ENCODE measurements around the gene CEMIP2. TPM values are rescaled to one million over a fixed set of nuclear protein-coding genes. Genes with fewer than 3 reads are reported as not detected.
A peak's percentile ranks its signal among the peaks of the same experiment; 100 is the strongest.

The CEMIP2 gene
- total RNA-seq, 2 experiments from 2014 or later, result 46.5 TPM

DNA sequence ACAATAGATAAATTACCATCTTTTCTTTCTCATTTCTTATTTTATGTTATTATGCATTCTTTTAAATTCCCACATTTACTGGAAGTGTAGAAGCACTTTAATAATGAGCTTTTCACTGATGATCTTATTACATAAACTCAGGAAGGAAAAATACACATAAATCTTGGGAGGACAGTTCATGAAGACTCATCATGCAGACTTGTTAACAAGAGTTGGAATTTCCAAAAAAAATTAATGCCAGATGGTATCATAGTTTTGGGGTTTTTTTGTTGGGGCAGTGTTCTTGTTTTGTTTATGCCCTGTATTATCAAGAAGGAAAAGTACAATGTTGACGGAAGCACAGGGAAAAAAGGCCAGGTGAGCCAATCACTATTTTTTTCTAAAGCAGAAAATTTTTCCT, 35.1 kb downstream of the CEMIP2 start:
- H3K36me3 Mint-ChIP-seq (ENCODE audit: low read depth), result peaks cover 63% of the 10 kb centered on the region
- H3K4me3 Mint-ChIP-seq, result no peak overlapping the region
- ATAC-seq, result no peak
- ChIA-PET CTCF (no interaction called here), POLR2A (no interaction called here)
- no peaks in the 10 kb centered on the region for H3K4me1 Mint-ChIP-seq (ENCODE audit: low read depth)
- no peak for DNase-seq
- no peak overlapping the region for H3K27ac Mint-ChIP-seq
- H3K27me3 Mint-ChIP-seq (ENCODE audit: low read depth), result no peaks in the 10 kb centered on the region
- no peaks in the 10 kb centered on the region for H3K9me3 Mint-ChIP-seq (ENCODE audit: insufficient read depth)

- ChIA-PET CTCF (no interaction called here), POLR2A (no interaction called here)
- Mint-ChIP-seq H3K4me1 (ENCODE audit: low read depth) (no peaks in the 10 kb centered on the region), H3K36me3 (ENCODE audit: low read depth) (peaks cover 62% of the 10 kb centered on the region), H3K27me3 (ENCODE audit: low read depth) (no peaks in the 10 kb centered on the region), H3K4me3 (no peak overlapping the region), H3K27ac (no peak overlapping the region), H3K9me3 (ENCODE audit: insufficient read depth) (no peaks in the 10 kb centered on the region)
- DNase-seq, result no peak
- ATAC-seq, result no peak
Observed at GRCh38 chr9:71729816-71730526, 38.3 kb downstream of the CEMIP2 start.

- Mint-ChIP-seq H3K36me3 (ENCODE audit: low read depth) (peaks cover 64% of the 10 kb centered on the region), H3K27ac (no peak overlapping the region), H3K9me3 (ENCODE audit: insufficient read depth) (no peaks in the 10 kb centered on the region), H3K4me1 (ENCODE audit: low read depth) (no peaks in the 10 kb centered on the region), H3K27me3 (ENCODE audit: low read depth) (no peaks in the 10 kb centered on the region), H3K4me3 (no peak overlapping the region)
- DNase-seq (no peak), ATAC-seq (no peak)
- ChIA-PET CTCF (interaction anchor here (1.4 to 1.6 kb wide), 2 partner anchors 9 to 11 kb away, joined by 5 to 7 read pairs; no protein-coding TSS in a partner anchor), POLR2A (no interaction called here)
Observed at GRCh38 chr9:71726723-71727122, 41.6 kb downstream of the CEMIP2 start.

DNA sequence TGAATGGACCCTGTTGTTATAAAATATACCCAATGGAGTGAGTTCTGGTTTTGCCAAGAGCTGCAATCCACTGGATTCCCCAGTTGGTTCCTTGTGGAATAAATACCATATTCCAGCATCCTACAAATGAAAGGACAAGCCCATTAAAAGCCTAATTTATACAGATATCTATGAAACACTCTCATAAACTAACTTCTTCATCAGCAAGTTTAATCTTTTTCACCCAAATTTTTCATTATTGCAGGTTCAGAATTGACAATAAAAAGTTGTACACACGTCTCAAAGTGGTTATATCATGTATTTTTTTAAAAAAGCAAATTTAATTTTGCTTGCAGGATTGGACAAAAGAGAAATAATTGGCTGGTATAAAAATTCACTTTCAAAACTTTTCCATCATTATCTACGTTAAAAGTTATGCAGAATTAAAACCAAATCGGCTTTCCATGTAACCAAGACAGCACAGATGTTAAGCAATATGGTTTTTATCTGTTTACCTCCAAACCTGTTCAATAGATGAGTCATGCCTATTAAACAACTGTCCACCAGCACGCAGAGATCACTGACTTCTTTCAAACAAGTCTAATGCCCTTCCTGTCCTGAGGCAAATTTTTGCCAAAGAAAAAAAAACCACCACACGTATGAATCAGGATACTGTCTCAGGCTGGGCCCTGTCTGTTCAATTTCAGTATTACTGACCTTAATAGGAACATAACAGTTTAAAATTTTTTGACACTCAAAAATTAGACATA, 42.5 kb downstream of the CEMIP2 start:
- DNase-seq (no peak), ATAC-seq (no peak)
- no peaks in the 10 kb centered on the region for H3K27me3 Mint-ChIP-seq (ENCODE audit: low read depth)
- H3K4me3 Mint-ChIP-seq, result no peak overlapping the region
- CTCF ChIA-PET, result interaction anchor here (1.4 kb wide), 1 partner anchor 8 kb away, joined by 5 read pairs; no protein-coding TSS in a partner anchor
- POLR2A ChIA-PET, result no interaction called here
- peaks cover 60% of the 10 kb centered on the region for H3K36me3 Mint-ChIP-seq (ENCODE audit: low read depth)
- H3K9me3 Mint-ChIP-seq (ENCODE audit: insufficient read depth), result no peaks in the 10 kb centered on the region
- no peaks in the 10 kb centered on the region for H3K4me1 Mint-ChIP-seq (ENCODE audit: low read depth)
- no peak overlapping the region for H3K27ac Mint-ChIP-seq

GRCh38 chr9:71721855-71722254, 46.5 kb downstream of the CEMIP2 start:
- no peaks in the 10 kb centered on the region for H3K4me1 Mint-ChIP-seq (ENCODE audit: low read depth)
- H3K36me3 Mint-ChIP-seq (ENCODE audit: low read depth), result peaks cover 51% of the 10 kb centered on the region
- H3K4me3 Mint-ChIP-seq, result no peak overlapping the region
- H3K27me3 Mint-ChIP-seq (ENCODE audit: low read depth), result no peaks in the 10 kb centered on the region
- CTCF ChIA-PET, result interaction anchor here (0.6 to 0.9 kb wide), 2 partner anchors 94 to 317 kb away, joined by 3 read pairs; no protein-coding TSS in a partner anchor
- no peaks in the 10 kb centered on the region for H3K9me3 Mint-ChIP-seq (ENCODE audit: insufficient read depth)
- no peak overlapping the region for H3K27ac Mint-ChIP-seq
- POLR2A ChIA-PET, result no interaction called here
- DNase-seq, result no peak
- no peak for ATAC-seq

- Mint-ChIP-seq H3K9me3 (ENCODE audit: insufficient read depth) (no peaks in the 10 kb centered on the region), H3K4me1 (ENCODE audit: low read depth) (no peaks in the 10 kb centered on the region), H3K27ac (no peak overlapping the region), H3K4me3 (no peak overlapping the region), H3K27me3 (ENCODE audit: low read depth) (no peaks in the 10 kb centered on the region), H3K36me3 (ENCODE audit: low read depth) (peaks cover 38% of the 10 kb centered on the region)
- ChIA-PET POLR2A (no interaction called here), CTCF (interaction anchor here (1.1 to 1.6 kb wide), 2 partner anchors 91 to 440 kb away, joined by 3 read pairs; no protein-coding TSS in a partner anchor)
- DNase-seq, result no peak
- no peak for ATAC-seq
Observed at GRCh38 chr9:71719562-71719961, 48.8 kb downstream of the CEMIP2 start.

- no peak overlapping the region for H3K4me3 Mint-ChIP-seq
- no peak overlapping the region for H3K27ac Mint-ChIP-seq
- POLR2A ChIA-PET, result no interaction called here
- CTCF ChIA-PET, result interaction anchor here (1.1 to 1.6 kb wide), 2 partner anchors 90 to 440 kb away, joined by 3 read pairs; no protein-coding TSS in a partner anchor
- H3K27me3 Mint-ChIP-seq (ENCODE audit: low read depth), result no peaks in the 10 kb centered on the region
- peaks cover 39% of the 10 kb centered on the region for H3K36me3 Mint-ChIP-seq (ENCODE audit: low read depth)
- DNase-seq (no peak), ATAC-seq (no peak)
- H3K4me1 Mint-ChIP-seq (ENCODE audit: low read depth), result no peaks in the 10 kb centered on the region
- H3K9me3 Mint-ChIP-seq (ENCODE audit: insufficient read depth), result no peaks in the 10 kb centered on the region
Observed at GRCh38 chr9:71719088-71719487, 49.2 kb downstream of the CEMIP2 start.

GRCh38 chr9:71716138-71716909, 52.0 kb downstream of the CEMIP2 start:
- ChIA-PET CTCF (interaction anchor here (0.6 to 4.6 kb wide), 18 partner anchors 11 to 112 kb away, joined by 3 to 26 read pairs (median 4); partner anchors contain the start of gene CEMIP2), POLR2A (no interaction called here)
- peak overlapping the region; percentile 57 for H3K27ac Mint-ChIP-seq
- DNase-seq (no peak), ATAC-seq (no peak)
- no peaks in the 10 kb centered on the region for H3K27me3 Mint-ChIP-seq (ENCODE audit: low read depth)
- no peaks in the 10 kb centered on the region for H3K9me3 Mint-ChIP-seq (ENCODE audit: insufficient read depth)
- H3K4me1 Mint-ChIP-seq (ENCODE audit: low read depth), result no peaks in the 10 kb centered on the region
- H3K4me3 Mint-ChIP-seq, result no peak overlapping the region
- H3K36me3 Mint-ChIP-seq (ENCODE audit: low read depth), result peaks cover 45% of the 10 kb centered on the region

DNA sequence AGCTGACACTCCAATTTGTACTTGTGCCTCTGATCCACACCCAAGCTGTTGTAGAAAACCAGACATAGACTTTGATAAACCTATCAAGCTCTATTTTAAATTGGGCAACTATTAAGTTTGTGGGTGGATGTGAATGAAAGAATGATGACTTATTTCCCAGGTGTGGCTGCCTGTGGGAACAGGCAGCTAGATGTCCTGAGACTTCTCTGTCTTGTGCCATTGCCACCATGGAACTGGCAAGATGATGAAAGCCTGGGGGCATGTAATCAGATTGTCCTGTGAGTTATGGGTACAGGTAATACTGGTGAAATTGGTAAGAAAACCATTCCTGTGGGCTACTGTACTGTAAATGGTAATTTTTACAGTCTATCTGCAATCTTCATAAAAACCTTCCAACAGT, 57.5 kb downstream of the CEMIP2 start:
- no peak overlapping the region for H3K27ac Mint-ChIP-seq
- CTCF ChIA-PET, result interaction anchor here (1.0 to 3.0 kb wide), 5 partner anchors 18 to 109 kb away, joined by 3 to 12 read pairs (median 4); no protein-coding TSS in a partner anchor
- H3K4me3 Mint-ChIP-seq, result no peak overlapping the region
- POLR2A ChIA-PET, result no interaction called here
- no peaks in the 10 kb centered on the region for H3K9me3 Mint-ChIP-seq (ENCODE audit: insufficient read depth)
- H3K4me1 Mint-ChIP-seq (ENCODE audit: low read depth), result no peaks in the 10 kb centered on the region
- peaks cover 48% of the 10 kb centered on the region for H3K36me3 Mint-ChIP-seq (ENCODE audit: low read depth)
- H3K27me3 Mint-ChIP-seq (ENCODE audit: low read depth), result no peaks in the 10 kb centered on the region
- DNase-seq, result no peak
- no peak for ATAC-seq

- DNase-seq, result no peak
- H3K9me3 Mint-ChIP-seq (ENCODE audit: insufficient read depth), result no peaks in the 10 kb centered on the region
- H3K36me3 Mint-ChIP-seq (ENCODE audit: low read depth), result peaks cover 53% of the 10 kb centered on the region
- H3K27me3 Mint-ChIP-seq (ENCODE audit: low read depth), result no peaks in the 10 kb centered on the region
- ChIA-PET CTCF (interaction anchor here (0.8 to 3.0 kb wide), 6 partner anchors 18 to 109 kb away, joined by 3 to 12 read pairs (median 4); no protein-coding TSS in a partner anchor), POLR2A (no interaction called here)
- H3K4me1 Mint-ChIP-seq (ENCODE audit: low read depth), result no peaks in the 10 kb centered on the region
- H3K27ac Mint-ChIP-seq, result no peak overlapping the region
- no peak for ATAC-seq
- H3K4me3 Mint-ChIP-seq, result no peak overlapping the region
Observed at GRCh38 chr9:71710201-71710600, 58.1 kb downstream of the CEMIP2 start.

- DNase-seq (no peak), ATAC-seq (no peak)
- Mint-ChIP-seq H3K4me1 (ENCODE audit: low read depth) (no peaks in the 10 kb centered on the region), H3K27ac (no peak overlapping the region), H3K9me3 (ENCODE audit: insufficient read depth) (no peaks in the 10 kb centered on the region), H3K27me3 (ENCODE audit: low read depth) (no peaks in the 10 kb centered on the region), H3K4me3 (no peak overlapping the region), H3K36me3 (ENCODE audit: low read depth) (peaks cover 58% of the 10 kb centered on the region)
- ChIA-PET CTCF (interaction anchor here (1.7 to 3.0 kb wide), 3 partner anchors 17 to 105 kb away, joined by 4 to 12 read pairs (median 5); no protein-coding TSS in a partner anchor), POLR2A (interaction anchor here (1.2 kb wide), 1 partner anchor 29 kb away, joined by 3 read pairs; no protein-coding TSS in a partner anchor)
Observed at GRCh38 chr9:71709384-71709783, 58.9 kb downstream of the CEMIP2 start.
